ENCODE data around the gene EFL1.

DNA sequence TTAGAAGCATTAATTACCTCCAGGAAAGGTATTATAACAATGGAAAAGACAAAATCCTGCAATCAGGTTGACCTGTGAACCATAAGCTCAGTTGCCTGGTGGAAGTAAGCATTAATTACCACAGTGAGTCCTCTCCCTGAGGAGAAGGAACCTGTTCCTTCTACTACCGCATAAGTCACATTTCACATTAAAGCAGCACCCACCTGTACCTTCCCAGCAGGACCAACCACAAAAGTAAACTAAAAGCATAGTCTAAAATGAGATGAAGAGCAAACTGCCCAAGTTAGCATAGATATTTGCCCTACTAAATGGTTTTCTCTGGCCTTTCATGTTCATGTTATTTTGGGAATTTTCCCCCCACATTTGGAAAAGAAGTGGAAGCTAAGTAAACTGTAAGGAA lies 78.2 kb downstream of the EFL1 start:
- TF ChIP-seq POLR2AphosphoS5 (IDR thresholded peaks at IDR 0.05; ENCODE audit: low read depth) (no peak), CTCF (conservative IDR thresholded peaks at IDR 0.05; ENCODE audit: low read depth in 2 of 2) (no peak), REST (IDR thresholded peaks at IDR 0.05; ENCODE audit: unreplicated experiment) (no peak), EZH2phosphoT487 (IDR thresholded peaks at IDR 0.05; ENCODE audit: unreplicated experiment) (no peak), EZH2 (IDR thresholded peaks at IDR 0.05; ENCODE audit: low read depth, unreplicated experiment) (no peak)

Data from GM23338 (cell line).